Measurements from ENCODE around the gene CADM2.

Gene CADM2

GRCh38 chr3:85476891-85477495 is 518.2 kb downstream of the CADM2 start:
- no peaks in the 10 kb centered on the region for H3K27me3 Mint-ChIP-seq (ENCODE audit: low read depth)
- H3K27ac Mint-ChIP-seq = peak overlapping the region in 2 of 3 experiments; percentile 5 to 22
- no peak for TF ChIP-seq CTCF (IDR thresholded peaks at IDR 0.05; ENCODE audit: unreplicated experiment in 3 of 3)
- H3K36me3 Mint-ChIP-seq (ENCODE audit: low read depth) = no peaks in the 10 kb centered on the region
- no peaks in the 10 kb centered on the region for H3K9me3 Mint-ChIP-seq
- H3K4me1 Mint-ChIP-seq = no peaks in the 10 kb centered on the region
- H3K4me3 Mint-ChIP-seq = no peak overlapping the region

- H3K9me3 Mint-ChIP-seq = no peaks in the 10 kb centered on the region
- TF ChIP-seq CTCF (IDR thresholded peaks at IDR 0.05; ENCODE audit: unreplicated experiment in 3 of 3) = no peak
- H3K36me3 Mint-ChIP-seq (ENCODE audit: low read depth) = no peaks in the 10 kb centered on the region
- no peaks in the 10 kb centered on the region for H3K4me1 Mint-ChIP-seq
- no peak overlapping the region for H3K27ac Mint-ChIP-seq
- no peaks in the 10 kb centered on the region for H3K27me3 Mint-ChIP-seq (ENCODE audit: low read depth)
- no peak overlapping the region for H3K4me3 Mint-ChIP-seq
Measured at GRCh38 chr3:85481411-85482212, 522.8 kb downstream of the CADM2 start.

GRCh38 chr3:85482213-85482490 is 523.4 kb downstream of the CADM2 start:
- H3K9me3 Mint-ChIP-seq = no peaks in the 10 kb centered on the region
- H3K27ac Mint-ChIP-seq = no peak overlapping the region
- no peaks in the 10 kb centered on the region for H3K27me3 Mint-ChIP-seq (ENCODE audit: low read depth)
- H3K4me1 Mint-ChIP-seq = no peaks in the 10 kb centered on the region
- H3K36me3 Mint-ChIP-seq (ENCODE audit: low read depth) = no peaks in the 10 kb centered on the region
- TF ChIP-seq CTCF (IDR thresholded peaks at IDR 0.05; ENCODE audit: unreplicated experiment in 3 of 3) = no peak
- no peak overlapping the region for H3K4me3 Mint-ChIP-seq

GRCh38 chr3:85483986-85484385 is 525.2 kb downstream of the CADM2 start:
- no peaks in the 10 kb centered on the region for H3K9me3 Mint-ChIP-seq
- H3K4me3 Mint-ChIP-seq = no peak overlapping the region
- TF ChIP-seq CTCF (IDR thresholded peaks at IDR 0.05; ENCODE audit: unreplicated experiment in 3 of 3) = no peak
- H3K4me1 Mint-ChIP-seq = no peaks in the 10 kb centered on the region
- no peaks in the 10 kb centered on the region for H3K27me3 Mint-ChIP-seq (ENCODE audit: low read depth)
- H3K36me3 Mint-ChIP-seq (ENCODE audit: low read depth) = no peaks in the 10 kb centered on the region
- H3K27ac Mint-ChIP-seq = no peak overlapping the region

GRCh38 chr3:85487375-85487774 is 528.6 kb downstream of the CADM2 start:
- H3K27me3 Mint-ChIP-seq (ENCODE audit: low read depth) = no peaks in the 10 kb centered on the region

More at GRCh38 chr3:85487375-85487774, 528.6 kb downstream of the CADM2 start:
- no peaks in the 10 kb centered on the region for H3K36me3 Mint-ChIP-seq (ENCODE audit: low read depth)
- no peaks in the 10 kb centered on the region for H3K4me1 Mint-ChIP-seq
- TF ChIP-seq CTCF (IDR thresholded peaks at IDR 0.05; ENCODE audit: unreplicated experiment in 3 of 3) = no peak
- no peaks in the 10 kb centered on the region for H3K9me3 Mint-ChIP-seq
- no peak overlapping the region for H3K27ac Mint-ChIP-seq
- H3K4me3 Mint-ChIP-seq = no peak overlapping the region
